Panc1 (cell line): ENCODE results near the gene PCDH15.

Experiments used
- CTCF ChIP-seq: fragments of 450-650 bp; IDR thresholded peaks from 2 replicates; pipeline ENCODE4 v1.5.1; 2017; ENCODE audit warnings: mild to moderate bottlenecking
- POLR2AphosphoS5 ChIP-seq: IDR thresholded peaks from 2 replicates; pipeline ENCODE4 v1.6.1; 2012; ENCODE audit warnings: mild to moderate bottlenecking, low read depth, low read length, moderate library complexity
- REST ChIP-seq, 2 experiments: IDR thresholded peaks; 2 replicates each; pipeline ENCODE4 v1.6.1; 2011 to 2012; ENCODE audit warnings: low read depth in 2 of 2, control low read depth in 1 of 2, low read length in 1 of 2, mild to moderate bottlenecking in 1 of 2, moderate library complexity in 1 of 2; ENCODE audit not compliant: insufficient read depth in 1 of 2
- SIN3A ChIP-seq: IDR thresholded peaks from 2 replicates; pipeline ENCODE4 v1.6.1; 2012; ENCODE audit warnings: low read depth, mild to moderate bottlenecking, low read length, moderate library complexity, borderline replicate concordance; ENCODE audit not compliant: insufficient read depth
- TCF7L2 ChIP-seq: IDR thresholded peaks from 2 replicates; pipeline ENCODE4 v1.6.1; 2011; ENCODE audit warnings: mild to moderate bottlenecking, low read depth, low read length, inconsistent platforms

DNA sequence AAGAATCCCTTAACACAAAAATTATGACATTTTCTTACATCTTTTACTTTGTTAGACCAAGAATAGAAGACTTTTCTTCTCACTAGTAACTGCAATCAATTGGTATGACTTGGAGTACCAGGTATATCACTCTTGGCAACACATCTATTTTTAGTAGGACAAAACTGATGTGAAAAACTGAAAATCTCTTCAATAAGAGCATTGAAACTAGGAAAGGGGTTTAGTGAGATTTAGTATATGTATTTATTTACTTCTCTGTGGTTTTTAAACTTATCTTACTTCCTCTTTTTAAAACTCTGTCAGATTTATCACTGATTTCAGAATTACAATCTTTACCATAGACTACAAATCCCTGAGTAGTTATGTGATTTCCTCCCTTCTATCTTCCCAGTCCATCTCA, 366.2 kb downstream of the PCDH15 start:
- no peak for TF ChIP-seq CTCF
- no peak for TF ChIP-seq POLR2AphosphoS5
- TF ChIP-seq REST (IDR thresholded peaks at IDR 0.05; ENCODE audit: insufficient read depth in 1 of 2, low read depth in 2 of 2, low read length in 1 of 2), result no peak
- no peak for TF ChIP-seq TCF7L2
- no peak for TF ChIP-seq SIN3A
